Neural progenitor cell (in vitro differentiated cells): ENCODE data around the gene GGTA1. TPM values are rescaled to one million over a fixed set of nuclear protein-coding genes. Genes with fewer than 3 reads are reported as not detected.

ENCODE experiments used
- DNase-seq: peaks from one replicate; pipeline ENCODE4 v3.0.0-alpha.2; 2016; ENCODE audit warnings: low spot score
- H2AFZ ChIP-seq: fragments of 200-600 bp; sonication (generic); replicated peaks from 2 replicates; pipeline ENCODE4 v1.6.1; 2016; ENCODE audit warnings: antibody characterized with exemption
- H3F3A ChIP-seq: fragments of 200-600 bp; sonication (generic); 2 replicates; pipeline ENCODE4 v1.6.1; 2016; ENCODE audit warnings: antibody characterized with exemption, low read depth
- H3K27ac ChIP-seq: fragments of 200-600 bp; sonication (generic); 2 replicates; pipeline ENCODE4 v1.5.1; 2016; ENCODE audit warnings: mild to moderate bottlenecking
- H3K27me3 ChIP-seq: fragments of 200-600 bp; sonication (generic); 2 replicates; pipeline ENCODE4 v1.6.1; 2016; ENCODE audit warnings: mild to moderate bottlenecking, moderate library complexity
- H3K36me3 ChIP-seq: fragments of 200-600 bp; sonication (generic); 2 replicates; pipeline ENCODE4 v1.5.1; 2016
- H3K4me1 ChIP-seq: fragments of 200-600 bp; sonication (generic); 2 replicates; pipeline ENCODE4 v1.6.1; 2016; ENCODE audit warnings: mixed run types
- H3K4me2 ChIP-seq: fragments of 200-600 bp; sonication (generic); 2 replicates; pipeline ENCODE4 v1.6.1; 2016
- H3K4me3 ChIP-seq: fragments of 200-600 bp; sonication (generic); 2 replicates; pipeline ENCODE4 v1.5.1; 2016
- H3K79me2 ChIP-seq: fragments of 200-600 bp; sonication (generic); 2 replicates; pipeline ENCODE4 v1.6.1; 2016; ENCODE audit warnings: low read depth
- H3K9ac ChIP-seq: fragments of 200-600 bp; sonication (generic); 2 replicates; pipeline ENCODE4 v1.6.1; 2016
- H3K9me3 ChIP-seq: fragments of 200-600 bp; sonication (generic); 2 replicates; pipeline ENCODE4 v1.5.1; 2016; ENCODE audit warnings: low read depth
- H4K20me1 ChIP-seq: fragments of 200-600 bp; sonication (generic); 2 replicates; pipeline ENCODE4 v1.6.1; 2016; ENCODE audit warnings: low read depth
- H3K27ac Mint-ChIP-seq: 3 replicates; pipeline ENCODE4 v1.8.0; 2021; ENCODE audit warnings: mixed read lengths
- H3K27me3 Mint-ChIP-seq: 2 replicates; pipeline ENCODE4 v1.8.0; 2022; ENCODE audit warnings: low read depth, mild to moderate bottlenecking, inconsistent platforms, moderate library complexity, mixed read lengths; ENCODE audit not compliant: insufficient read depth
- H3K36me3 Mint-ChIP-seq: 3 replicates; pipeline ENCODE4 v1.8.0; 2021; ENCODE audit warnings: mixed read lengths
- H3K4me1 Mint-ChIP-seq: 3 replicates; pipeline ENCODE4 v1.8.0; 2021; ENCODE audit warnings: mixed read lengths
- H3K4me3 Mint-ChIP-seq: 3 replicates; pipeline ENCODE4 v1.8.0; 2021; ENCODE audit warnings: mild to moderate bottlenecking, moderate library complexity, mixed read lengths
- H3K9me3 Mint-ChIP-seq: 3 replicates; pipeline ENCODE4 v1.8.0; 2020; ENCODE audit warnings: mixed read lengths
- EZH2 ChIP-seq: fragments of 200-600 bp; sonication (generic); IDR thresholded peaks from 2 replicates; pipeline ENCODE4 v1.6.1; 2017; ENCODE audit warnings: antibody characterized with exemption, mild to moderate bottlenecking, moderate library complexity
- EZH2phosphoT487 ChIP-seq: fragments of 200-600 bp; sonication (generic); IDR thresholded peaks from 2 replicates; pipeline ENCODE4 v1.6.1; 2017; ENCODE audit warnings: antibody characterized with exemption
- total RNA-seq: library from RNA; depleted of rRNA; stranded (reverse); fragments of >200 nt; gene quantifications from 2 replicates; pipeline ENCODE4 v1.2.3, GENCODE V29; 2015; ENCODE audit warnings: low replicate concordance
- TF ChIP-seq, protein P1 (sequence below): fragments of 200-600 bp; sonication (generic); IDR thresholded peaks from 2 replicates; pipeline ENCODE4 v1.5.1; 2017; ENCODE audit warnings: antibody characterized with exemption, mild to moderate bottlenecking

The GGTA1 gene
- total RNA-seq, 1 donor from 2014 or later = not detected

DNA sequence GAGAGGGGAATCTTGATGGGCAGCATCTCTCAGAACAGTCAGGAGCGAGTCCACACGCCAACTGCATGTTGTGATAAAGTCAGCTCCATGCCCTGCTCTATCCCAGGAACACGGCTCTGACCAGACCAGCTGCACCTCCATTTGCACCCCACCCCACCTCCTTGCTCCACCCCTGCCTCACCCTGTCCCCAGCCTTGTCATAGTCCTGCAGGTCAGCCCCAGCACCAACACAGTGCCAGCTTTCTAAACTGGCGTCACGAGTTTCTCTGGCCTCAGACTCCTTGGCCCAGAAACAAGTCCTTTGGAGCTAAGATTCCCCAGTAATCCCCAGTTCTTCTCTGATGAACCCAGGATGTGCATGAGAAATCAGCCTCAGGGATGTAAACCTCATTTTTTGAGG, 23.5 kb downstream of the GGTA1 start:
- H3K9me3 Mint-ChIP-seq = no peaks in the 10 kb centered on the region

DNA sequence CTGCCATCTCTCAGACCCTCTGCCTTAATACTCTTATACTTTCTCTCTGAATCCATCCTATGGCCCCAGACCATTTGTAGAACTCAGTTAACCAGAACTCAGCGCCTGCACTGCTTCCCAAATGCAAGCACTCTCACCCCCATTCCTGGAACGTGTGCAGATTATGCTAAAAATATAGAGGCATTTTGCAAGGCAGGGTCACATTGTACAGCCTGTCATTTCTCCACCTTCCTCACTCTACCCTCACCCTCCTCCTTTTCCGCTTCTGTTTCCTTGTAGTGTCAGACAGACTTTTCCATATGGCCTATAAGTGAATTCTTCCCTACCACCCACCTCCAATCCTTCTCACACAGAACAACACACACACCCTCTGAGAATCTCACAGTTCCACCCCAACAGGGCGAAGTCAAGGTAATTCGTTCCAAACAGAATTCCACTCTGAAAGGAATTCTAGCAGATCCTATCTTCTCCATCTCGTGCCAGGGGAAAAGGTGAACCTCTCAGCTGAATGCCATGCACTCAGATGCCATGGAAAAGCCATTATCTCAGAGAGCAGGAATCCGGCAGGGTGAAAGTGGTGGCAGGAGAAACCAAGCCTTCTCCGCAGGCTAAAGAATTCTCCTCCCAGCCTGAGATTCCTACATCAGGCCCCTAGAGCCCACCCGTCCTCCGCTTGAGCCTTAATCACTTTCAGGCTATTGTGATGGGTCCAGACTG, 25.3 kb downstream of the GGTA1 start:
- H3K9ac ChIP-seq = no peak overlapping the region
- H3F3A ChIP-seq = peaks cover 2% of the 10 kb centered on the region
- Mint-ChIP-seq H3K36me3 (no peaks in the 10 kb centered on the region), H3K9me3 (no peaks in the 10 kb centered on the region), H3K4me1 (peaks cover 5% of the 10 kb centered on the region), H3K27me3 (peaks cover 7% of the 10 kb centered on the region), H3K4me3 (no peak overlapping the region), H3K27ac (no peak overlapping the region)
- H3K79me2 ChIP-seq = no peaks in the 10 kb centered on the region
- H3K4me1 ChIP-seq = peaks cover 14% of the 10 kb centered on the region
- peak overlapping the region; percentile 68 for H2AFZ ChIP-seq
- no peaks in the 10 kb centered on the region for H4K20me1 ChIP-seq
- no peak overlapping the region for H3K27ac ChIP-seq
- H3K27me3 ChIP-seq = no peaks in the 10 kb centered on the region
- H3K4me2 ChIP-seq = no peak overlapping the region
- TF ChIP-seq, protein P1, sequence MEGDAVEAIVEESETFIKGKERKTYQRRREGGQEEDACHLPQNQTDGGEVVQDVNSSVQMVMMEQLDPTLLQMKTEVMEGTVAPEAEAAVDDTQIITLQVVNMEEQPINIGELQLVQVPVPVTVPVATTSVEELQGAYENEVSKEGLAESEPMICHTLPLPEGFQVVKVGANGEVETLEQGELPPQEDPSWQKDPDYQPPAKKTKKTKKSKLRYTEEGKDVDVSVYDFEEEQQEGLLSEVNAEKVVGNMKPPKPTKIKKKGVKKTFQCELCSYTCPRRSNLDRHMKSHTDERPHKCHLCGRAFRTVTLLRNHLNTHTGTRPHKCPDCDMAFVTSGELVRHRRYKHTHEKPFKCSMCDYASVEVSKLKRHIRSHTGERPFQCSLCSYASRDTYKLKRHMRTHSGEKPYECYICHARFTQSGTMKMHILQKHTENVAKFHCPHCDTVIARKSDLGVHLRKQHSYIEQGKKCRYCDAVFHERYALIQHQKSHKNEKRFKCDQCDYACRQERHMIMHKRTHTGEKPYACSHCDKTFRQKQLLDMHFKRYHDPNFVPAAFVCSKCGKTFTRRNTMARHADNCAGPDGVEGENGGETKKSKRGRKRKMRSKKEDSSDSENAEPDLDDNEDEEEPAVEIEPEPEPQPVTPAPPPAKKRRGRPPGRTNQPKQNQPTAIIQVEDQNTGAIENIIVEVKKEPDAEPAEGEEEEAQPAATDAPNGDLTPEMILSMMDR = no peak
- no peak for TF ChIP-seq EZH2
- no peak for TF ChIP-seq EZH2phosphoT487
- H3K36me3 ChIP-seq = no peaks in the 10 kb centered on the region
- H3K9me3 ChIP-seq = no peaks in the 10 kb centered on the region
- no peak for DNase-seq
- no peak overlapping the region for H3K4me3 ChIP-seq

More for the DNA sequence above, 23.5 kb downstream of the GGTA1 start:
- H3K4me1 Mint-ChIP-seq = peaks cover 9% of the 10 kb centered on the region
- Histone ChIP-seq H3K27ac (no peak overlapping the region), H3K79me2 (no peaks in the 10 kb centered on the region), H3K9me3 (no peaks in the 10 kb centered on the region), H2AFZ (no peak overlapping the region), H3K4me1 (peaks cover 19% of the 10 kb centered on the region), H3K4me3 (no peak overlapping the region), H3K4me2 (no peak overlapping the region), H3F3A (peaks cover 2% of the 10 kb centered on the region), H3K9ac (no peak overlapping the region), H3K36me3 (no peaks in the 10 kb centered on the region), H4K20me1 (no peaks in the 10 kb centered on the region), H3K27me3 (no peaks in the 10 kb centered on the region)
- DNase-seq = no peak
- no peaks in the 10 kb centered on the region for H3K36me3 Mint-ChIP-seq
- TF ChIP-seq, protein P1 = no peak
- no peak for TF ChIP-seq EZH2phosphoT487
- no peak for TF ChIP-seq EZH2
- no peak overlapping the region for H3K4me3 Mint-ChIP-seq
- peaks cover 7% of the 10 kb centered on the region for H3K27me3 Mint-ChIP-seq
- H3K27ac Mint-ChIP-seq = no peak overlapping the region

DNA sequence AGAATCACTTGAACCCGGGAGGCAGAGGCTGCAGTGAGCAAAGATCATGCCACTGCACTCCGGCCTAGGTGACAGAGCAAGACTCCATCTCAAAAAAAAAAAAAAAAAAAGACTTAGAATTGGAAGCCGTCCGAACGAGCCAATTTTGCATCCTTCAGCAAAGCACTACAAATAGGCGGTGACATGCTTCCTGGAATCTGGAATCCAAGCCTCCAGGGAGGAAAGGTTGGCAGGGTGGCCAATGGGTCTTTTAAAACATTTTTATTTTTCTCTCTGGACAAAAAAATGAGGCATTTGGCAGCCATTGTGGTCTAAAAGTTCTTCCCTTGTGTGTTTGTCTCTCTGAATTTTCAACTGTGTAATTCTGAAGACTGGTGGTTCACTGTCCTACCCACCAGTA, 26.4 kb downstream of the GGTA1 start:
- H3K4me1 Mint-ChIP-seq = no peaks in the 10 kb centered on the region
- H3F3A ChIP-seq = no peaks in the 10 kb centered on the region
- no peak overlapping the region for H3K4me3 Mint-ChIP-seq
- no peak overlapping the region for H3K9ac ChIP-seq
- H3K27me3 Mint-ChIP-seq = peaks cover 7% of the 10 kb centered on the region
- no peak overlapping the region for H2AFZ ChIP-seq
- H3K27me3 ChIP-seq = no peaks in the 10 kb centered on the region
- H3K9me3 ChIP-seq = no peaks in the 10 kb centered on the region
- no peaks in the 10 kb centered on the region for H4K20me1 ChIP-seq
- H3K36me3 ChIP-seq = no peaks in the 10 kb centered on the region
- no peak for TF ChIP-seq EZH2
- TF ChIP-seq EZH2phosphoT487 = no peak
- TF ChIP-seq, protein P1 = no peak
- no peak overlapping the region for H3K4me2 ChIP-seq
- H3K79me2 ChIP-seq = no peaks in the 10 kb centered on the region
- no peak overlapping the region for H3K27ac ChIP-seq
- H3K27ac Mint-ChIP-seq = no peak overlapping the region
- no peaks in the 10 kb centered on the region for H3K9me3 Mint-ChIP-seq
- H3K36me3 Mint-ChIP-seq = no peaks in the 10 kb centered on the region
- peaks cover 5% of the 10 kb centered on the region for H3K4me1 ChIP-seq
- no peak for DNase-seq
- H3K4me3 ChIP-seq = no peak overlapping the region
